GM23338 (cell line): ENCODE data around the gene BCL2L15. TPM values are rescaled to one million over a fixed set of nuclear protein-coding genes. Genes with fewer than 3 reads are reported as not detected.

Experiments used
- ATAC-seq: fragments of 200-7000 bp; cut with Tn5 transposase; 3 replicates; pipeline ENCODE4 v1.9.1; 2020
- DNase-seq: peaks from one replicate; pipeline ENCODE4 v3.0.0-alpha.2; 2015; ENCODE audit warnings: low spot score
- H2AFZ ChIP-seq: fragments of 200-600 bp; sonication (generic); 2 replicates; pipeline ENCODE4 v1.8.0; 2016; ENCODE audit warnings: antibody characterized with exemption, mild to moderate bottlenecking, moderate library complexity
- H3F3A ChIP-seq: fragments of 200-600 bp; sonication (generic); replicated peaks from 2 replicates; pipeline ENCODE4 v1.8.0; 2017; ENCODE audit warnings: antibody characterized with exemption, mixed run types, low read depth
- H3K27ac ChIP-seq: fragments of 200-600 bp; sonication (generic); 2 replicates; pipeline ENCODE4 v1.6.1; 2016; ENCODE audit warnings: low read depth
- H3K27me3 ChIP-seq: fragments of 200-600 bp; sonication (generic); 2 replicates; pipeline ENCODE4 v1.8.0; 2016; ENCODE audit warnings: mild to moderate bottlenecking, mixed run types, moderate library complexity; ENCODE audit not compliant: insufficient read depth
- H3K36me3 ChIP-seq: fragments of 200-600 bp; sonication (generic); 2 replicates; pipeline ENCODE4 v1.8.0; 2016; ENCODE audit warnings: mild to moderate bottlenecking; ENCODE audit not compliant: insufficient read depth
- H3K4me1 ChIP-seq: fragments of 200-600 bp; sonication (generic); 2 replicates; pipeline ENCODE4 v1.8.0; 2016; ENCODE audit warnings: mild to moderate bottlenecking, moderate library complexity; ENCODE audit not compliant: insufficient read depth
- H3K4me2 ChIP-seq: fragments of 200-600 bp; sonication (generic); 2 replicates; pipeline ENCODE4 v1.7.1; 2017; ENCODE audit warnings: mixed run types
- H3K4me3 ChIP-seq: fragments of 200-600 bp; sonication (generic); 2 replicates; pipeline ENCODE4 v1.6.1; 2016; ENCODE audit warnings: mixed run types
- H3K79me2 ChIP-seq: fragments of 200-600 bp; sonication (generic); replicated peaks from 2 replicates; pipeline ENCODE4 v1.8.0; 2017; ENCODE audit warnings: mild to moderate bottlenecking; ENCODE audit not compliant: insufficient read depth
- H3K9me2 ChIP-seq: fragments of 200-600 bp; sonication (generic); 2 replicates; pipeline ENCODE4 v1.8.0; 2017; ENCODE audit not compliant: insufficient read depth
- H4K20me1 ChIP-seq: fragments of 200-600 bp; sonication (generic); replicated peaks from 2 replicates; pipeline ENCODE4 v1.8.0; 2017; ENCODE audit warnings: mild to moderate bottlenecking; ENCODE audit not compliant: insufficient read depth
- H3K27ac Mint-ChIP-seq: 2 replicates; pipeline ENCODE4 v1.8.0; 2020; ENCODE audit warnings: inconsistent platforms, mild to moderate bottlenecking, moderate library complexity, mixed read lengths
- H3K27me3 Mint-ChIP-seq: 3 replicates; pipeline ENCODE4 v1.8.0; 2022; ENCODE audit warnings: low read depth, mild to moderate bottlenecking, moderate library complexity, mixed read lengths, inconsistent platforms; ENCODE audit not compliant: insufficient read depth, poor library complexity
- H3K36me3 Mint-ChIP-seq: 3 replicates; pipeline ENCODE4 v1.8.0; 2021; ENCODE audit warnings: low read depth, mild to moderate bottlenecking, inconsistent platforms, moderate library complexity, mixed read lengths
- H3K4me1 Mint-ChIP-seq: 3 replicates; pipeline ENCODE4 v1.8.0; 2020; ENCODE audit warnings: mild to moderate bottlenecking, inconsistent platforms, mixed read lengths
- H3K4me3 Mint-ChIP-seq: 3 replicates; pipeline ENCODE4 v1.8.0; 2021; ENCODE audit warnings: moderate library complexity, mild to moderate bottlenecking, inconsistent platforms, mixed read lengths
- H3K9me3 Mint-ChIP-seq: 3 replicates; pipeline ENCODE4 v1.8.0; 2020; ENCODE audit warnings: moderate library complexity, mild to moderate bottlenecking, inconsistent platforms, mixed read lengths
- CREB1 ChIP-seq: fragments of 250-450 bp; sonication (Bioruptor Pico); IDR thresholded peaks from 2 replicates; pipeline ENCODE4 v1.5.0; 2020; ENCODE audit warnings: low read depth, mild to moderate bottlenecking, moderate library complexity
- CTCF ChIP-seq, 2 experiments: fragments of 200-600 bp in 1 of 2; sonication (generic) in 1 of 2; conservative IDR thresholded peaks; 2 replicates each; pipeline versions ENCODE4 v1.5.1 to v1.6.1; 2016 to 2017; ENCODE audit warnings: antibody characterized with exemption in 2 of 2, low read depth in 2 of 2, mild to moderate bottlenecking in 2 of 2, moderate library complexity in 1 of 2
- EZH2 ChIP-seq: fragments of 200-600 bp; sonication (generic); IDR thresholded peaks from one replicate; pipeline ENCODE4 v1.8.0; 2017; ENCODE audit warnings: antibody characterized with exemption, mild to moderate bottlenecking, low read depth; ENCODE audit not compliant: unreplicated experiment
- EZH2phosphoT487 ChIP-seq: fragments of 200-600 bp; sonication (generic); IDR thresholded peaks from one replicate; pipeline ENCODE4 v1.8.1; 2018; ENCODE audit warnings: antibody characterized with exemption; ENCODE audit not compliant: unreplicated experiment
- JUNB ChIP-seq: IDR thresholded peaks from one replicate; pipeline ENCODE4 v1.6.1; 2016; ENCODE audit warnings: antibody characterized with exemption; ENCODE audit not compliant: unreplicated experiment
- NANOG ChIP-seq: IDR thresholded peaks from 2 replicates; pipeline ENCODE4 v1.6.1; 2016; ENCODE audit warnings: antibody characterized with exemption, borderline replicate concordance
- POLR2AphosphoS5 ChIP-seq: IDR thresholded peaks from 2 replicates; pipeline ENCODE4 v1.6.1; 2016; ENCODE audit warnings: antibody characterized with exemption, low read depth
- STAT1 ChIP-seq: IDR thresholded peaks from one replicate; pipeline ENCODE4 v1.6.1; 2016; ENCODE audit warnings: antibody characterized with exemption; ENCODE audit not compliant: unreplicated experiment
- ZNF114 ChIP-seq: fragments of 250-450 bp; sonication (Bioruptor Pico); IDR thresholded peaks from 2 replicates; pipeline ENCODE4 v1.5.0; 2020; ENCODE audit warnings: mild to moderate bottlenecking, moderate library complexity
- ZNF331 ChIP-seq: fragments of 250-450 bp; sonication (Bioruptor Pico); IDR thresholded peaks from 2 replicates; pipeline ENCODE4 v1.5.0; 2020; ENCODE audit warnings: low read depth, mild to moderate bottlenecking, moderate library complexity
- polyA plus RNA-seq: library from polyadenylated mRNA; unstranded; fragments of >200 nt; fragmentation: Nextera tagmentation; extraction: Ambion mirVana; gene quantifications from 2 replicates; pipeline ENCODE4 v1.2.1, GENCODE V29; 2016
- total RNA-seq: library from RNA; depleted of rRNA; stranded (reverse); fragments of >200 nt; shearing (Covaris generic); gene quantifications from 2 replicates; pipeline ENCODE4 v1.2.3, GENCODE V29; 2014
- TF ChIP-seq, protein P1 (sequence below): fragments of 250-450 bp; sonication (Bioruptor Pico); IDR thresholded peaks from 2 replicates; pipeline ENCODE4 v1.5.0; 2020; ENCODE audit warnings: mild to moderate bottlenecking, moderate library complexity
- TF ChIP-seq, protein P2 (sequence below): IDR thresholded peaks from 2 replicates; pipeline ENCODE4 v1.6.1; 2016; ENCODE audit warnings: antibody characterized with exemption
- TF ChIP-seq, protein P3 (sequence below): IDR thresholded peaks from one replicate; pipeline ENCODE4 v1.6.1; 2018; ENCODE audit warnings: antibody characterized with exemption; ENCODE audit not compliant: unreplicated experiment

Gene BCL2L15
- total and polyA plus RNA-seq, 2 experiments from 2014 or later: not detected

DNA sequence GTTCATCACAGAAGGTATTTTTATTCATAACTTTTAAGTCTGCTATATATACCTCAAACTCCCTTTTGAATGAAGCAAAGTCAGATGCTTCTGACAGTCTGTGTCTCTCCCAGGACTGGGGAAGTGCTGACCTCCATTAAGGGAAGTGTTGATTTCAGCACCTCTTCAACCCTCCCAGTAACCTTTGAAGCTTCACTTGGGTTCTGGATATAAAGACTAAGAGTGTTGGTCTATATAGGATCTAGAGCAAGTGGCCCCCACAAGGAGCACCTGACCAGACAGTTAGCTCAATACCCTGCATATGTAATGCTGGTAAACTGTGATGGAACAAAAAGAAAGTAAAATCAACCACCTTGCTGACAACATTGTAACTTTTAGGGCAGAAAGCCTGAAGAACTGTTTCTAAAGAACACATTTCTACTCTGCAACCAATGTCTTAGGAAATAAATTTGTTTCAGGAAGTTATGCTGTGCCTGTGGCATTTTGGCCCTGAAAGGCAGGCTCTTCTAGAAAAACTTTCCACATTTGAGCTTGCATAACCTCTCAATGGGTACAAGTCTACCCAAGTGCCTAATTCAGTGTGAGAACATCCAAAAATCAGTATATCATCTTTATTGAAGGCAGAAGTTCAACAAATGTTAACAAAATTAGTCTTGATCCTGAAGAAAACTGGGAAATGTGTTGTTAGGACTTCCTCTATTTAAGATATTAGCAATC, 15.0 kb downstream of the BCL2L15 start:
- Histone ChIP-seq H3K27ac (no peak overlapping the region), H3K36me3 (no peaks in the 10 kb centered on the region), H3F3A (no peaks in the 10 kb centered on the region), H3K4me3 (no peak overlapping the region), H4K20me1 (no peaks in the 10 kb centered on the region), H3K79me2 (no peaks in the 10 kb centered on the region), H2AFZ (peak overlapping the region; percentile 48), H3K4me1 (no peaks in the 10 kb centered on the region), H3K4me2 (no peak overlapping the region), H3K27me3 (no peaks in the 10 kb centered on the region), H3K9me2 (no peaks in the 10 kb centered on the region; the same call in 1 of the 2 replicates)
- Mint-ChIP-seq H3K9me3 (no peaks in the 10 kb centered on the region), H3K27ac (no peak overlapping the region), H3K4me1 (peaks cover 5% of the 10 kb centered on the region; the same call in 2 of the 3 replicates), H3K4me3 (no peak overlapping the region), H3K36me3 (no peaks in the 10 kb centered on the region), H3K27me3 (no peaks in the 10 kb centered on the region)
- TF ChIP-seq CTCF (conservative IDR thresholded peaks at IDR 0.05; ENCODE audit: low read depth in 2 of 2) (no peak), POLR2AphosphoS5 (no peak), ZNF331 (CRISPR knock-in tag) (no peak), ZNF114 (CRISPR knock-in tag) (no peak), CREB1 (no peak), STAT1 (no peak), EZH2phosphoT487 (no peak), NANOG (no peak), EZH2 (no peak), JUNB (no peak)
- TF ChIP-seq, protein P1, sequence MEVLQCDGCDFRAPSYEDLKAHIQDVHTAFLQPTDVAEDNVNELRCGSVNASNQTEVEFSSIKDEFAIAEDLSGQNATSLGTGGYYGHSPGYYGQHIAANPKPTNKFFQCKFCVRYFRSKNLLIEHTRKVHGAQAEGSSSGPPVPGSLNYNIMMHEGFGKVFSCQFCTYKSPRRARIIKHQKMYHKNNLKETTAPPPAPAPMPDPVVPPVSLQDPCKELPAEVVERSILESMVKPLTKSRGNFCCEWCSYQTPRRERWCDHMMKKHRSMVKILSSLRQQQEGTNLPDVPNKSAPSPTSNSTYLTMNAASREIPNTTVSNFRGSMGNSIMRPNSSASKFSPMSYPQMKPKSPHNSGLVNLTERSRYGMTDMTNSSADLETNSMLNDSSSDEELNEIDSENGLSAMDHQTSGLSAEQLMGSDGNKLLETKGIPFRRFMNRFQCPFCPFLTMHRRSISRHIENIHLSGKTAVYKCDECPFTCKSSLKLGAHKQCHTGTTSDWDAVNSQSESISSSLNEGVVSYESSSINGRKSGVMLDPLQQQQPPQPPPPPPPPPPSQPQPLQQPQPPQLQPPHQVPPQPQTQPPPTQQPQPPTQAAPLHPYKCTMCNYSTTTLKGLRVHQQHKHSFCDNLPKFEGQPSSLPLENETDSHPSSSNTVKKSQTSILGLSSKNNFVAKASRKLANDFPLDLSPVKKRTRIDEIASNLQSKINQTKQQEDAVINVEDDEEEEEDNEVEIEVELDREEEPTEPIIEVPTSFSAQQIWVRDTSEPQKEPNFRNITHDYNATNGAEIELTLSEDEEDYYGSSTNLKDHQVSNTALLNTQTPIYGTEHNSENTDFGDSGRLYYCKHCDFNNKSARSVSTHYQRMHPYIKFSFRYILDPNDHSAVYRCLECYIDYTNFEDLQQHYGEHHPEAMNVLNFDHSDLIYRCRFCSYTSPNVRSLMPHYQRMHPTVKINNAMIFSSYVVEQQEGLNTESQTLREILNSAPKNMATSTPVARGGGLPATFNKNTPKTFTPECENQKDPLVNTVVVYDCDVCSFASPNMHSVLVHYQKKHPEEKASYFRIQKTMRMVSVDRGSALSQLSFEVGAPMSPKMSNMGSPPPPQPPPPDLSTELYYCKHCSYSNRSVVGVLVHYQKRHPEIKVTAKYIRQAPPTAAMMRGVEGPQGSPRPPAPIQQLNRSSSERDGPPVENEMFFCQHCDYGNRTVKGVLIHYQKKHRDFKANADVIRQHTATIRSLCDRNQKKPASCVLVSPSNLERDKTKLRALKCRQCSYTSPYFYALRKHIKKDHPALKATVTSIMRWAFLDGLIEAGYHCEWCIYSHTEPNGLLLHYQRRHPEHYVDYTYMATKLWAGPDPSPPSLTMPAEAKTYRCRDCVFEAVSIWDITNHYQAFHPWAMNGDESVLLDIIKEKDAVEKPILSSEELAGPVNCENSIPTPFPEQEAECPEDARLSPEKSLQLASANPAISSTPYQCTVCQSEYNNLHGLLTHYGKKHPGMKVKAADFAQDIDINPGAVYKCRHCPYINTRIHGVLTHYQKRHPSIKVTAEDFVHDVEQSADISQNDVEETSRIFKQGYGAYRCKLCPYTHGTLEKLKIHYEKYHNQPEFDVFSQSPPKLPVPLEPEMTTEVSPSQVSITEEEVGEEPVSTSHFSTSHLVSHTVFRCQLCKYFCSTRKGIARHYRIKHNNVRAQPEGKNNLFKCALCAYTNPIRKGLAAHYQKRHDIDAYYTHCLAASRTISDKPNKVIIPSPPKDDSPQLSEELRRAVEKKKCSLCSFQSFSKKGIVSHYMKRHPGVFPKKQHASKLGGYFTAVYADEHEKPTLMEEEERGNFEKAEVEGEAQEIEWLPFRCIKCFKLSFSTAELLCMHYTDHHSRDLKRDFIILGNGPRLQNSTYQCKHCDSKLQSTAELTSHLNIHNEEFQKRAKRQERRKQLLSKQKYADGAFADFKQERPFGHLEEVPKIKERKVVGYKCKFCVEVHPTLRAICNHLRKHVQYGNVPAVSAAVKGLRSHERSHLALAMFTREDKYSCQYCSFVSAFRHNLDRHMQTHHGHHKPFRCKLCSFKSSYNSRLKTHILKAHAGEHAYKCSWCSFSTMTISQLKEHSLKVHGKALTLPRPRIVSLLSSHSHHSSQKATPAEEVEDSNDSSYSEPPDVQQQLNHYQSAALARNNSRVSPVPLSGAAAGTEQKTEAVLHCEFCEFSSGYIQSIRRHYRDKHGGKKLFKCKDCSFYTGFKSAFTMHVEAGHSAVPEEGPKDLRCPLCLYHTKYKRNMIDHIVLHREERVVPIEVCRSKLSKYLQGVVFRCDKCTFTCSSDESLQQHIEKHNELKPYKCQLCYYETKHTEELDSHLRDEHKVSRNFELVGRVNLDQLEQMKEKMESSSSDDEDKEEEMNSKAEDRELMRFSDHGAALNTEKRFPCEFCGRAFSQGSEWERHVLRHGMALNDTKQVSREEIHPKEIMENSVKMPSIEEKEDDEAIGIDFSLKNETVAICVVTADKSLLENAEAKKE: no peak
- TF ChIP-seq, protein P2, sequence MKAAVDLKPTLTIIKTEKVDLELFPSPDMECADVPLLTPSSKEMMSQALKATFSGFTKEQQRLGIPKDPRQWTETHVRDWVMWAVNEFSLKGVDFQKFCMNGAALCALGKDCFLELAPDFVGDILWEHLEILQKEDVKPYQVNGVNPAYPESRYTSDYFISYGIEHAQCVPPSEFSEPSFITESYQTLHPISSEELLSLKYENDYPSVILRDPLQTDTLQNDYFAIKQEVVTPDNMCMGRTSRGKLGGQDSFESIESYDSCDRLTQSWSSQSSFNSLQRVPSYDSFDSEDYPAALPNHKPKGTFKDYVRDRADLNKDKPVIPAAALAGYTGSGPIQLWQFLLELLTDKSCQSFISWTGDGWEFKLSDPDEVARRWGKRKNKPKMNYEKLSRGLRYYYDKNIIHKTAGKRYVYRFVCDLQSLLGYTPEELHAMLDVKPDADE: no peak
- TF ChIP-seq, protein P3, sequence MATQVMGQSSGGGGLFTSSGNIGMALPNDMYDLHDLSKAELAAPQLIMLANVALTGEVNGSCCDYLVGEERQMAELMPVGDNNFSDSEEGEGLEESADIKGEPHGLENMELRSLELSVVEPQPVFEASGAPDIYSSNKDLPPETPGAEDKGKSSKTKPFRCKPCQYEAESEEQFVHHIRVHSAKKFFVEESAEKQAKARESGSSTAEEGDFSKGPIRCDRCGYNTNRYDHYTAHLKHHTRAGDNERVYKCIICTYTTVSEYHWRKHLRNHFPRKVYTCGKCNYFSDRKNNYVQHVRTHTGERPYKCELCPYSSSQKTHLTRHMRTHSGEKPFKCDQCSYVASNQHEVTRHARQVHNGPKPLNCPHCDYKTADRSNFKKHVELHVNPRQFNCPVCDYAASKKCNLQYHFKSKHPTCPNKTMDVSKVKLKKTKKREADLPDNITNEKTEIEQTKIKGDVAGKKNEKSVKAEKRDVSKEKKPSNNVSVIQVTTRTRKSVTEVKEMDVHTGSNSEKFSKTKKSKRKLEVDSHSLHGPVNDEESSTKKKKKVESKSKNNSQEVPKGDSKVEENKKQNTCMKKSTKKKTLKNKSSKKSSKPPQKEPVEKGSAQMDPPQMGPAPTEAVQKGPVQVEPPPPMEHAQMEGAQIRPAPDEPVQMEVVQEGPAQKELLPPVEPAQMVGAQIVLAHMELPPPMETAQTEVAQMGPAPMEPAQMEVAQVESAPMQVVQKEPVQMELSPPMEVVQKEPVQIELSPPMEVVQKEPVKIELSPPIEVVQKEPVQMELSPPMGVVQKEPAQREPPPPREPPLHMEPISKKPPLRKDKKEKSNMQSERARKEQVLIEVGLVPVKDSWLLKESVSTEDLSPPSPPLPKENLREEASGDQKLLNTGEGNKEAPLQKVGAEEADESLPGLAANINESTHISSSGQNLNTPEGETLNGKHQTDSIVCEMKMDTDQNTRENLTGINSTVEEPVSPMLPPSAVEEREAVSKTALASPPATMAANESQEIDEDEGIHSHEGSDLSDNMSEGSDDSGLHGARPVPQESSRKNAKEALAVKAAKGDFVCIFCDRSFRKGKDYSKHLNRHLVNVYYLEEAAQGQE: no peak
- no peak for ATAC-seq
- DNase-seq: no peak
